Measurements from ENCODE around the gene ASCC3.

The ASCC3 gene

GRCh38 chr6:100574836-100575235 lies 306.3 kb downstream of the ASCC3 start:
- no peaks in the 10 kb centered on the region for H3K27me3 Mint-ChIP-seq
- no peak for ATAC-seq

GRCh38 chr6:100573166-100573565 lies 308.0 kb downstream of the ASCC3 start:
- Mint-ChIP-seq H3K27ac (no peak overlapping the region), H3K9me3 (peaks cover 11 to 12% of the 10 kb centered on the region in 2 donors), H3K27me3 (no peaks in the 10 kb centered on the region), H3K4me3 (no peak overlapping the region), H3K4me1 (no peaks in the 10 kb centered on the region)
- ATAC-seq (no peak), DNase-seq (no peak)

More at GRCh38 chr6:100574836-100575235, 306.3 kb downstream of the ASCC3 start:
- no peak for DNase-seq
- Mint-ChIP-seq H3K4me3 (no peak overlapping the region), H3K27ac (no peak overlapping the region), H3K4me1 (no peaks in the 10 kb centered on the region), H3K9me3 (peaks cover 11 to 12% of the 10 kb centered on the region in 2 donors)

GRCh38 chr6:100568255-100568654 lies 312.9 kb downstream of the ASCC3 start:
- Mint-ChIP-seq H3K4me3 (no peak overlapping the region), H3K9me3 (peaks cover 11 to 12% of the 10 kb centered on the region in 2 donors), H3K4me1 (no peaks in the 10 kb centered on the region), H3K27ac (no peak overlapping the region), H3K27me3 (no peaks in the 10 kb centered on the region)
- DNase-seq (no peak), ATAC-seq (no peak)

- Mint-ChIP-seq H3K4me1 (no peaks in the 10 kb centered on the region), H3K27me3 (no peaks in the 10 kb centered on the region), H3K9me3 (peaks cover 11 to 12% of the 10 kb centered on the region in 2 donors), H3K27ac (no peak overlapping the region), H3K4me3 (no peak overlapping the region)
- DNase-seq (no peak), ATAC-seq (no peak)
Measured at GRCh38 chr6:100566563-100566962, 314.6 kb downstream of the ASCC3 start.

GRCh38 chr6:100565439-100566104 lies 315.6 kb downstream of the ASCC3 start:
- no peak overlapping the region for H3K4me3 Mint-ChIP-seq
- ATAC-seq: no peak
- H3K4me1 Mint-ChIP-seq: no peaks in the 10 kb centered on the region
- H3K27me3 Mint-ChIP-seq: no peaks in the 10 kb centered on the region
- no peak for DNase-seq
- H3K9me3 Mint-ChIP-seq: peaks cover 5 to 6% of the 10 kb centered on the region in 2 donors
- no peak overlapping the region for H3K27ac Mint-ChIP-seq

GRCh38 chr6:100559859-100560258 lies 321.3 kb downstream of the ASCC3 start:
- ATAC-seq (no peak), DNase-seq (no peak)
- Mint-ChIP-seq H3K27ac (no peak overlapping the region), H3K9me3 (no peaks in the 10 kb centered on the region), H3K27me3 (no peaks in the 10 kb centered on the region), H3K4me3 (no peak overlapping the region), H3K4me1 (no peaks in the 10 kb centered on the region)

GRCh38 chr6:100554228-100554627 lies 326.9 kb downstream of the ASCC3 start:
- no peaks in the 10 kb centered on the region for H3K27me3 Mint-ChIP-seq
- H3K27ac Mint-ChIP-seq: no peak overlapping the region
- no peaks in the 10 kb centered on the region for H3K9me3 Mint-ChIP-seq
- no peak for ATAC-seq
- DNase-seq: no peak
- H3K4me3 Mint-ChIP-seq: no peak overlapping the region
- no peaks in the 10 kb centered on the region for H3K4me1 Mint-ChIP-seq

- ATAC-seq (no peak), DNase-seq (no peak)
- Mint-ChIP-seq H3K4me3 (no peak overlapping the region), H3K4me1 (no peaks in the 10 kb centered on the region), H3K9me3 (no peaks in the 10 kb centered on the region), H3K27me3 (no peaks in the 10 kb centered on the region), H3K27ac (no peak overlapping the region)
Measured at GRCh38 chr6:100553243-100553642, 327.9 kb downstream of the ASCC3 start.

- Mint-ChIP-seq H3K27me3 (no peaks in the 10 kb centered on the region), H3K4me1 (no peaks in the 10 kb centered on the region), H3K4me3 (no peak overlapping the region), H3K27ac (no peak overlapping the region), H3K9me3 (no peaks in the 10 kb centered on the region)
- no peak for ATAC-seq
- DNase-seq: no peak
Measured at GRCh38 chr6:100549406-100550167, 331.5 kb downstream of the ASCC3 start.

GRCh38 chr6:100538086-100538485 lies 343.0 kb downstream of the ASCC3 start:
- DNase-seq (no peak), ATAC-seq (no peak)
- H3K4me1 Mint-ChIP-seq: no peaks in the 10 kb centered on the region
- H3K27me3 Mint-ChIP-seq: no peaks in the 10 kb centered on the region
- no peak overlapping the region for H3K4me3 Mint-ChIP-seq
- H3K27ac Mint-ChIP-seq: no peak overlapping the region
- H3K9me3 Mint-ChIP-seq: peaks cover 0 to 10% of the 10 kb centered on the region in 2 donors

GRCh38 chr6:100518588-100518987 lies 362.5 kb downstream of the ASCC3 start:
- no peaks in the 10 kb centered on the region for H3K27me3 Mint-ChIP-seq
- ATAC-seq: no peak

GRCh38 chr6:100517633-100518032 lies 363.5 kb downstream of the ASCC3 start:
- H3K27me3 Mint-ChIP-seq: no peaks in the 10 kb centered on the region
- H3K4me1 Mint-ChIP-seq: no peaks in the 10 kb centered on the region
- H3K27ac Mint-ChIP-seq: no peak overlapping the region
- no peak for DNase-seq
- H3K9me3 Mint-ChIP-seq: no peaks in the 10 kb centered on the region
- no peak for ATAC-seq
- H3K4me3 Mint-ChIP-seq: no peak overlapping the region

More at GRCh38 chr6:100518588-100518987, 362.5 kb downstream of the ASCC3 start:
- Mint-ChIP-seq H3K4me3 (no peak overlapping the region), H3K4me1 (no peaks in the 10 kb centered on the region), H3K9me3 (no peaks in the 10 kb centered on the region), H3K27ac (no peak overlapping the region)
- DNase-seq: no peak

GRCh38 chr6:100517106-100517505 lies 364.0 kb downstream of the ASCC3 start:
- no peak for ATAC-seq
- Mint-ChIP-seq H3K27me3 (no peaks in the 10 kb centered on the region), H3K4me3 (no peak overlapping the region), H3K9me3 (no peaks in the 10 kb centered on the region), H3K4me1 (no peaks in the 10 kb centered on the region), H3K27ac (no peak overlapping the region)
- no peak for DNase-seq

GRCh38 chr6:100514660-100515059 lies 366.5 kb downstream of the ASCC3 start:
- H3K4me3 Mint-ChIP-seq: no peak overlapping the region
- DNase-seq: no peak
- H3K9me3 Mint-ChIP-seq: no peaks in the 10 kb centered on the region
- ATAC-seq: no peak
- H3K4me1 Mint-ChIP-seq: no peaks in the 10 kb centered on the region
- no peaks in the 10 kb centered on the region for H3K27me3 Mint-ChIP-seq
- H3K27ac Mint-ChIP-seq: no peak overlapping the region

GRCh38 chr6:100512203-100512862 lies 368.8 kb downstream of the ASCC3 start:
- no peaks in the 10 kb centered on the region for H3K27me3 Mint-ChIP-seq
- no peaks in the 10 kb centered on the region for H3K9me3 Mint-ChIP-seq
- no peak for DNase-seq
- H3K27ac Mint-ChIP-seq: no peak overlapping the region
- no peak overlapping the region for H3K4me3 Mint-ChIP-seq
- no peaks in the 10 kb centered on the region for H3K4me1 Mint-ChIP-seq
- no peak for ATAC-seq

GRCh38 chr6:100509101-100509500 lies 372.0 kb downstream of the ASCC3 start:
- no peaks in the 10 kb centered on the region for H3K9me3 Mint-ChIP-seq
- ATAC-seq (no peak), DNase-seq (no peak)
- H3K4me3 Mint-ChIP-seq: no peak overlapping the region
- H3K27me3 Mint-ChIP-seq: no peaks in the 10 kb centered on the region
- no peaks in the 10 kb centered on the region for H3K4me1 Mint-ChIP-seq
- no peak overlapping the region for H3K27ac Mint-ChIP-seq
